Activated T-cell treated with anti-CD3 and anti-CD28 coated beads for 4 hours (primary cell): ENCODE data around the gene KIAA0319L.
"Not testable (repeated sequence)": the region's sequence is repeated elsewhere in the genome, so short reads cannot be mapped to it uniquely, and the experiment has no call there.

Source experiments
- DNase-seq: peaks from one replicate; pipeline ENCODE4 v3.0.0-alpha.2; 2020

KIAA0319L gene

DNA sequence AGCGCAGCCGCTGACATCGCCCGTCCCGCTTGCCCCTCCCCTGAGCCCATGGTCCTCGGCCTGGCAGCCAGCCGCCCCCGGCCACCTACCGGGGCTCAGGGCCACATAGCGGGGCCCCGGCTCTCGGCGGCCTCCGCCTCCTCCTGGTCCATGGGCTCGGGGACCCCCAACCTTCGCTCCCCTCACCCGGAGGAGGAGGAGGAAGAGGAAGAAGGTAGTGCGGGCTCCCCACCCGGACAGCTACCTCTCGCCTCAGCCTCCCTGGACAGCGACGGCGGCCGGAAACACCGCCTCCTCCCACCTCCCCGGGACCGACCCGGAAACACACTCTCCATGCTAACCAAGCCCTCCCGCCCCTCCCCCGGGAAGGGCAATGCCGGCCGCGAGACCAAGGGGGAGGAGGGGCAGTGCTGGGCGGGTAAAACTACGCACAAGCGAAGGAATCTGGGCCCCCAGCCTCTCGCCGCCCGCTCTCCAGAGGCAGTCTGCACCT, at the start of gene KIAA0319L:
TSS of gene KIAA0319L (minus strand) at position 286 of the 493 bp plus-strand sequence. CDS start 2,912 bp downstream, outside the sequence.
- DNase-seq = no peak

DNA sequence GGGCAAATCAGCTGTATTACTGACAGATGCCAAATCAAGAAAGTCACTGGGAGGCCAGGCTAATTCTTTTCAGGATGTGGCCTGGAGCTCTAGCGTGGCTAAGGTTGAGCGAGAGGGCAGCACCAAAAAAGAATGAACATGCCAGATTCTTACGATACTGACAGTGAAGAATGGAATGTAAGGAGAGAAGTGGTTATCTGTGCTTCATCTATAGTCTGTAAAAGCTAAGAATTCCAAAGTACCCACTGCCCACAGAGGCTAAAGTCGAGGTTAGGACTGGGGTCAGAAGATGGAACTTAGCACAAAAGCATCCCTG, 48.6 kb upstream of the KIAA0319L start:
- no peak for DNase-seq

DNA sequence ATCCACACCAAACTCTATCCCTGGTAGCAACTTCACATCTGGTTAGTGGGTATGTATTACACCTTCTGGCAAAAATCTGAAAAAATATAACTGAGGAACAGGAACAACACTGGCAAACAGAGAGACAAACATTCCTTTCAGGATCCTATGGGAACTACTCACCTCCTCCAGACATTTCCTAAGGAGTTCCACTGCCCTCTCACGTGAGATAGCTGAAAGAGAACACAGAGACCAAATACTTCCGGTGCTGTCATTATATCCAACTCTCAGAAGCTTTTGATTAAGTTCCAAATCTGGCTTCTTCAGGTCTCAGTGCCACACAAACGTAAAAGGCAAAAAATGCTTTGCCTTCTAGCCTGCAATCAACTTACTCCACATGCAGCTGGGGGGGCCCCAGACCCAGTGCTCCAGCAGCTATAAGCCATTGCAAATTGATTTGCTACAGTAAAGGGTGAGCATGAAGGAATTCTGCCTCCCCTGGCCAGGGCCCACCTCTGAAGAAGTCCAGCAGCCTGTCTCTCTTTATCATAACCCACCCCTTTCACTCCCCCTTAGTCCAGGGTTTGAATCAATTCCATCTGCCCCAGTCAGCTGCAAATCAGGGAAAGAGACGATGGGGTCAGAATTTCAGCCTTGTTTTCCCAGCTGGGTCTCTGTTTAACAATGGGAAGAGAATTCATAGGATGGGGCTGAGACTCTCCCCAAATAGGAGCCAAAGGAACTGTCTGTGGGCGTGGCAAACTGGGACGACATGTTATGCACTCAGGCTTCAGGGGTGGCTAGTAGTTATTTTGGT, 48.1 kb upstream of the KIAA0319L start:
- no peak for DNase-seq

GRCh38 chr1:35603941-35604340, 46.7 kb upstream of the KIAA0319L start:
- no peak for DNase-seq

DNA sequence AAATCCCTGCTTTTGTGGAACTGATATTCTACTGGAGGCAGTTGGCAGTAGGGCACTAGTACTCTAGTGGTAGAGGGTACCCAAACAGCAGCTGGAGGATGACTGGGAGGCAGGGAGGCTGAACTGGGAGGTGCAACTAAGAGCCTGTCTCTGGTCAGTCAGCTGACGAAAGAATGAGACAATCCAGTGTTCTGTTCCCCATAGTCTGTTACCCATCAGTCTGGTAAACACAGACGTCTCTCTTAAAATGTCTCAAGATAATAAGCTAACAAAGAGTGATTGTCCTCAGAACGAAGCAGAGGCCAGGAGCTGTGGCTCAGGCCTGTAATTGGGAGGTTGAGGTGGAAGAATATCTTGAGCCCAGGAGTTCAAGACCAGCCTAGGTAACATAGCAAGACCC, 46.3 kb upstream of the KIAA0319L start:
- no peak for DNase-seq

DNA sequence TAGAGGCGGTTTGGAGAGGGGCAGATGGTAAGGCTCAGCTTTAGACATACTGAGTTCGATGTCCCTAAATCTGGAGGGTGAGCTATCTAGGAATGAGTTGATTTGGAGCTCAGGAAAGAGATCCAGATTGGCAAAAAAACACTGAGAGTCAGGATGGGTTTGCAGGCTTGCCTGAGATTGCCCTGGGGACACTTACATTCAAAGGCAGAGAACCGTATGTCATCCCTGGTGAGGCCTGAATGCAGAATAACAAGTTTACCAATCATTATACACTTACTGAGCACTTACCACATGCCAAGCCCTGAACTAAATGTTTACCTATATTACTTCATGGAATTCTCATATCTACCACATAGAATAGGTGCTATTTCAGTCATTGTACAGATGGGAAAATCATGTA, 43.4 kb upstream of the KIAA0319L start:
- DNase-seq = no peak

- no peak for DNase-seq
Observed at GRCh38 chr1:35599411-35599810, 42.2 kb upstream of the KIAA0319L start.

- no peak for DNase-seq
Observed at GRCh38 chr1:35598895-35599294, 41.7 kb upstream of the KIAA0319L start.

GRCh38 chr1:35597870-35598269, 40.7 kb upstream of the KIAA0319L start:
- no peak for DNase-seq

- DNase-seq = no peak
Observed at GRCh38 chr1:35595684-35596083, 38.5 kb upstream of the KIAA0319L start.

DNA sequence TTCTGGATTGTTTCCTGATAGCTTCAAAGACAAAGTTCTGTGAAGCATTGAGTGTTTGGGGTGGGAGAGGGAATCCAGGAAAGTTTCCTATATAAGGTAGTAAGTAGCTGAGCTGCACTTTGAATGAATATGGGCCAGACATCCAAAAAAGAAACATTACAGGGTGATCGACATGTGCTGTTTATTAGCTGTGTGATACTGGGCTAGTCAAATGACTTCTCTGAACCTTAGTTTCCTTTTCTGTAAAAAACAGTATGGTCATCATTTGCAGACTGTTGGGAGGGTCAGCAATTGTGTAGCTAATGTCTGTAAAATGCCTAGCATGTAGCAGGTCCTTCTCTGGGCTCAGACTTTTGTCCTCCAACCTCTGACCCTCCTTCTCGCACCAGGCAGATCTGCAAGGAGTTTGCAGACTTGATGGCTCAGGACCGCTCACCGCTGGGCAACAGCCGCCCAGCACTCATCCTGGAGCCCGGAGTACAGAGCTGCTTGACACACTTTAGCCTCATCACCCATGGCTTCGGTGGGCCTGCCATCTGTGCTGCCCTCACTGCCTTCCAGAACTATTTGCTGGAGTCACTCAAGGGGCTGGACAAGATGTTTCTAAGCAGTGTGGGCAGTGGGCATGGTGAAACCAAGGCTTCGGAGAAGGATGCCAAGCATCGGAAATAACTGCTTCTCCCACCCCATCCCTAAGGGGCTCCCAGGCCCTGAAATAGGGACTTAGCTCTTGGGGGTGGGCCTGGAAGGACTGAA, 37.0 kb upstream of the KIAA0319L start:
- DNase-seq = no peak

GRCh38 chr1:35592991-35593769, 36.0 kb upstream of the KIAA0319L start:
- DNase-seq = no peak

DNA sequence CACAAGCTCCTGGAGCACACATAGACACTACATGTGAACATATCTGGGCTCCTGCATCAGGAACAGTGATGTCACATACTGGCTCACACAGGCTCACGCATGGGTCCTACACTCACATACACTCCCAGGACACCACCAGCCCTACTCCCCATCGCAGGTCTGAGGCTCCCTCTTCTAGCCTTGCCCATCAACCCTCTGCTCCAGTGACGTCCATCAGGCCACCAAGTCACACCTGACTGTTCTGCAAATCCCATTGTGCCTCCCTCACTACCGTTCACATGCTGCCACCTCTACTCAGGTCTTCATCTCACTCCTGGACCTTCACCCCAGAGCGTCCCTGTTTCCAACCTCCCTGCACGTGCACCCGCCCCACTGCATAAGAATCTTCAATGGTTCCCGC, 34.0 kb upstream of the KIAA0319L start:
- no peak for DNase-seq

- no peak for DNase-seq
Observed at GRCh38 chr1:35590476-35591040, 33.4 kb upstream of the KIAA0319L start.

DNA sequence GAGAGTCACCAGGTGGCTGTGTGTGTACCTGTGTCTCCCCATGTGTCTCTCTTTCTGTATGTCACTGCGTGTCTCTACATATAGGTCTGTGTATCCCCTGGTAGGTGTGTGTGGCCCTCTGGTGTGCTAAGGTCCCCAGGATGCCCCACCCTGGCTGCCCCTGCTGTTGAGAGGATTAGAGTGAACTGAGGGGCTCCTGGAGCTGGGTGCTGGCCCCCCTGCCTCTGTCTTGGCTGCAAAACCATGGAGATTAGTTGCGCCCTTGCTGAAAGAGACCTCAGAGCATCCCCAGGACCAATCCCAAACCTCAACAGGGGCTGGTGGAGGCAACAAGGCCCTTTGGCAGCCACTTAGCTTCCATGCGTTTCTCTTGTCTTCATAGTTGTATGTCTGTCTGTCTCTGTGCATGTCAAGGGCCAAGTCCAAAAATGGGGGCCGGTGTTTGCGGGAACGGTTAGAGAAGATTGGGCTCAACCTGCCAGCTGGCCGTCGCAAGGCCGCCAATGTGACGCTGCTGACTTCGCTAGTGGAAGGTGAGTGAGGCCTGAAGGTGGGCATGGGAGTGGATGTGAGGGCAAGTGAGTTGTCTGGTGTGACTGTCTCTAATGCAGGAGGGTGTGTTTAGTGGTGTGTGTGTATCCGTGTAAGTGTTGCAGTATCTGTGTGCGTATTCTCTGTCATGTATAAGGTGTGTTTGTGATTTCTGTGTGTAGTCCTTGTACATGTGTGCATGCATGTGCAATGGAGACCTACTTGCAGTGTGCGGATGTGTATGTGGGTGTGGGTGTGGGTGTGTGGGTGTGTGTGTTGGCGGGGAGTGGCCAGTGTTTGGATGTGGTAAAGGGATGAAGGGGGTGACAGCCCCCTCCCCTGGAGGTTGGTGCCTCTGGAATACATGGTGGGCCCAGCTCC, 32.6 kb upstream of the KIAA0319L start:
- no peak for DNase-seq

- DNase-seq = no peak
Observed at GRCh38 chr1:35588197-35588910, 31.2 kb upstream of the KIAA0319L start.

- no peak for DNase-seq
Observed at GRCh38 chr1:35587736-35588135, 30.5 kb upstream of the KIAA0319L start.

GRCh38 chr1:35586808-35587207, 29.6 kb upstream of the KIAA0319L start:
- DNase-seq = no peak

DNA sequence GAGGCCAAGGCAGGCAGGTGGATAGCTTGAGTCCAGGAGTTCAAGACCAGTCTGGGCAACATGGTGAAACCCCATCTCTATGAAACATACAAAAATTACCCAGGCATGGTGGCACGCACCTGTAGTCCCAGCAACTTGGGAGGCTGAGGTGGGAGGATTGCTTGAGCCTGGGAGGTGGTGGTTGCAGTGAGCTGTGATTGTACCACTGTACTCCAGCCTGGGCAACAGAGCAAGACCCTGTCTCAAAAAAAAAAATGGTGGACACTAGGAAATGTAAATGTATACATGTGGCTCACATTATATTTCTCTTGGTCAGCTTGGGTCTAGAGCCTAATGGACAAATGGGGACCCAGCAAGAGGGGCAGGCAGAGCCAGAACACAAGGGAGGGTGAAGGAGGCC, 28.6 kb upstream of the KIAA0319L start:
- not testable (repeated sequence) for DNase-seq

DNA sequence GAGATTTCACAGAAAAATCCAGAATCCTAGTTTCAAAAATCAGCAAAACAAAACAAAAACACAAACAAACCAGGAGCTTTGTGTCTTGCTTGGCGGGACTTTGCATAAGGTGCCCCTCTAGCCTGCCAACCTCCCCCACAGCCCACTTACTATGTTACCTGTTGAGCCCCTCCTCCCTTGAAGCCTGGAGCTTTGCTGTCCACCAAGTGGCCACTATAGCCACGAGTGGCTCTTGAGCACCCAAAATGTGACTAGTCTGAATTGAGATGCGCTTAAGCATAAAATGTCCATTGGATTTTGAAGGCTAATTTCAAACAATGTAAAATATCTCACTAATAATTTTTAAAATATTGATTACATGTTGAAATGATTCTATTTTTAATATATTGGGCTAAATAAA, 28.1 kb upstream of the KIAA0319L start:
- DNase-seq = no peak

- not testable (repeated sequence) for DNase-seq
Observed at GRCh38 chr1:35581621-35582020, 24.4 kb upstream of the KIAA0319L start.
